HG03175 (cell line): ENCODE measurements around the gene SPATA31A1.
"Not testable (repeated sequence)": the region's sequence is repeated elsewhere in the genome, so short reads cannot be mapped to it uniquely, and the experiment has no call there.

ENCODE experiments used
- ATAC-seq: cut with Tn5 transposase; IDR thresholded peaks from one replicate; pipeline ENCODE4 v1.9.1; 2021; ENCODE audit warnings: mild to moderate bottlenecking, moderate library complexity; ENCODE audit not compliant: unreplicated experiment

SPATA31A1 gene

DNA sequence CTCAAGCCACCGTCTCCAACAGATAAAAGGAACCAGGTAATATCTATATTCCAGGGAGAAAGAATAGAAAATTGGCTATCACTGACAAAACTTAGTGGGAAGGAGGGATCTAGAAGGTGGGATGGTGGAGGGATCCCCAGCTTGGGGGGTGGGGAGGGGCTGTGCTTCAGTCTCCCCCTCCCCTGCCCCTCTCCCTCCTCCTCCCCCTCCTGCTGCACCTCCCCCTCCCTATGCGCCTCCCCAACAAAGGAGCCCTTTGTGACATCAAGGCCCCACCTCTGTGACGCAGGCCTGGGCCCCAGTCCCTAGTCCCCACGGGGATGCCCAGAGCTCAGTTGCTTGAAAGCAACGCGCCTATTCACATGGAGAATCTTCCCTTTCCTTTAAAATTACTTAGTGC is at the start of gene SPATA31A1:
Gene SPATA31A1 (plus strand): TSS at position 301 of the 400 bp plus-strand sequence. CDS start 62 bp downstream, at position 363.
- ATAC-seq, result not testable (repeated sequence)

GRCh38 chr9:39407261-39408204 is 52.1 kb downstream of the SPATA31A1 start:
- not testable (repeated sequence) for ATAC-seq

DNA sequence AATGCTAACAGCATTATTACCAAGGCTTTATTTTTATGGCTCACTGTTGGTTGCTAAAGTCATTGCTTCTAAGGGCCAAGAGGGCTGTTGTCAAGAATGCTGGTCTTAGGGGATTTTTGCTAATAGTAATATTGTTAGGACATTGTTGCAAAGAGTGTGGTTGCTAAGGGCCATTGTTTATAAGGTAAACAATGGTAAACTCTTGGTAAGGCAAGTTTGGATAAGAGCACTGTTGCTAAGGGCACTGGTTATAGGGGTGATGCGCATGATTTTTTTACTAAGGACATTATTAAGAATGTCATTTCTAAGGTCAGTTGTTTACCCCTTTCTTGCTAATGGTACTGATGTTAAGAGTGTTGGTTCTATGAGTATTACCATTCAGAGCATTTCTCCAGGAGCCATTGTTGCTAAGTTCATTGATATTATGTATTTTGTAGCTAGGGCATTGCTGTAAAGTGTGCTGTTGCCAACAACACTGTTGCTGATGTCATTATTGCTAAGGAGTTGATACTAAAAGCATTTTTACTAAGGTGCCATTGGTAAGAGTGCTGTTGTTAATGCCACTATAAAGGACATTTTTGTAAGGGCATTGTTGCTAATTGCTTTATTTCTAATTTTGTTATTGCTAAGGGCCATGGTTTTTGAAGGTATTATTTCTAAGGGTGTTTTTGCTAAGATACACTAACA is 55.9 kb downstream of the SPATA31A1 start:
- not testable (repeated sequence) for ATAC-seq
